Amygdala (tissue), 56 donors: ENCODE results near the gene PKMYT1.
A peak's percentile ranks its signal among the peaks of the same experiment; 100 is the strongest.
"Not testable (repeated sequence)": the region's sequence is repeated elsewhere in the genome, so short reads cannot be mapped to it uniquely, and the experiment has no call there.

Experiments
- DNase-seq, 56 donors: peaks; one replicate each; lab custom pipeline; 2025; lab: John Stamatoyannopoulos, UW

Gene PKMYT1

DNA sequence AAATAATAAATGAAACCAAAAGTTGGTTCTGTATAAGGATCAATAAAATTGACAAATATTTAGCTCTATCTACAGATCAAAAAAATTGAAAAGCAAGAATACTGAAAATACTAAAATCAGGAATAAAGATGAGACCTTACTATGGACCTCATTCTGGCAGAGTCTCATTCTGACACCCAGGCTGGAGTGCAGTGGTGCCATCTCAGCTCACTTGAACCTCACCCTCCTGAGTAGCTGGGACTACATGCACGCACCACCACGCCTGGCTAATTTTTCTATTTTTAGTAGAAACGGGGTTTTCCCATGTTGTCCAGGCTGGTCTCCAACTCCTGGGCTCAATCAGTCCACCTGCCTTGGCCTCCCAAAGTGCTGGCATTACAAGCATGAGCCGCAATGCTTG, 38.2 kb downstream of the PKMYT1 start:
- DNase-seq: no peak

DNA sequence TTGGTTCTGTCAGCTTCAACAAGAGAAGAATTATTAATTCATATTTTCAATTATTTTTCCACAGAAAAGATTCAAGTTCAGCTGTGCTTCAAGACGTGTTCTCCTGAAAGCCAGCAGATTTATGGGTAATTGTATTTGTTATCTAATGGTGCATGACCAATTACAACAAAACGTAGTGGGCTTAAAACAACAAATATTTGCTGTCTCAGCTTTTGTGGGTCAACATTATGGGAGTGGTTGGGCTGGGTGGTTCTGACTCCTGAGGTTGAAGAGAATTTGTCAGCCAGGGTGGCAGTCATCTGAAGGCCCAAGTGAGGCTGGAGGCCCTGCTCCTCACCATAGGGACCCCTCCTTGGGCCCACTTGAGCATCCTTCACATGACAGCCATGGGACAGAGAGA, 40.3 kb downstream of the PKMYT1 start:
- no peak for DNase-seq

- DNase-seq: no peak
These were observed 42.0 kb downstream of the PKMYT1 start for GRCh38 chr16:2938206-2938605.

- DNase-seq: no peak
These were observed 43.1 kb downstream of the PKMYT1 start for GRCh38 chr16:2937170-2937569.

GRCh38 chr16:2936436-2937011, 43.7 kb downstream of the PKMYT1 start:
- DNase-seq: no peak

GRCh38 chr16:2934450-2934849, 45.8 kb downstream of the PKMYT1 start:
- no peak for DNase-seq

DNA sequence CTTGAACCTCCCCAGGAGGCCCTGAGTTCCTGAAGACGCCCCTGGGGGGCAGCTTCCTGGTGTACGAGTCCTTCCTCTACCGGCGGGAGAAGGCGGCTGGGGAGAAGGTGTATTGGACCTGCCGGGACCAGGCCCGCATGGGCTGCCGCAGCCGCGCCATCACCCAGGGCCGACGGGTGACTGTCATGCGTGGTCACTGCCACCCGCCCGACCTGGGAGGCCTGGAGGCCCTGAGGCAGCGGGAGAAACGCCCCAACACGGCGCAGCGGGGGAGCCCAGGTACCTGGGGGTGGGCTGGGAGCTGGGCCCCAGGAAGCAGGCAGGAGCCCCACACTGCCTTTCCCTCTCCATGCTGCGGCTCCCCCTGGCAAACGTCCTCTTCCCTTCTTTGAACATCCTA, 46.5 kb downstream of the PKMYT1 start:
- DNase-seq: no peak

DNA sequence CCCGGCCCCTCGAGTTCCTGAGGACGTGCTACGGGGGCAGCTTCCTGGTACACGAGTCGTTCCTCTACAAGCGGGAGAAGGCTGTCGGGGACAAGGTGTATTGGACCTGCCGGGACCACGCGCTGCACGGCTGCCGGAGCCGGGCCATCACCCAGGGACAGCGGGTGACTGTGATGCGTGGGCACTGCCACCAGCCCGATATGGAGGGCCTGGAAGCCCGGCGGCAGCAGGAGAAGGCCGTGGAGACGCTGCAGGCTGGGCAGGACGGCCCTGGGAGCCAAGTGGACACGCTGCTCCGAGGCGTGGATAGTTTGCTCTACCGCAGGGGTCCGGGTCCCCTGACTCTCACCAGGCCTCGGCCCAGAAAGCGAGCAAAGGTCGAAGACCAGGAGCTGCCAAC, 47.1 kb downstream of the PKMYT1 start:
- DNase-seq: no peak

- DNase-seq: not testable (repeated sequence)
These were observed 48.9 kb downstream of the PKMYT1 start for GRCh38 chr16:2931231-2931914.

DNA sequence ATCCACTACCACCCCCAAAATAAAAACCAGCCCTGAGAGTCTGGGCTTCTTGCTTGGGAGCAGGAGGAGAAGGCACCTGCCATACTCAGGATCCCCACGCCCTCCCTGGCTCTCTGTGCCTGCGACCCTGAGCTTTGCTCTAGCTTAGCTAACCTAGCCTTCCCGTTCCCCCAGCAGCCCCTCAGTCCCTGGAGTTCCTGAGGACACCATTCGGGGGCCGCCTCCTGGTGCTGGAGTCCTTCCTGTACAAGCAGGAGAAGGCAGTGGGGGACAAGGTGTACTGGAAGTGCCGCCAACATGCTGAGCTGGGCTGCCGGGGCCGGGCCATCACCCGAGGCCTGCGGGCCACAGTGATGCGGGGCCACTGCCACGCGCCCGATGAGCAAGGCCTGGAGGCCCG, 50.0 kb downstream of the PKMYT1 start:
- DNase-seq: no peak

DNA sequence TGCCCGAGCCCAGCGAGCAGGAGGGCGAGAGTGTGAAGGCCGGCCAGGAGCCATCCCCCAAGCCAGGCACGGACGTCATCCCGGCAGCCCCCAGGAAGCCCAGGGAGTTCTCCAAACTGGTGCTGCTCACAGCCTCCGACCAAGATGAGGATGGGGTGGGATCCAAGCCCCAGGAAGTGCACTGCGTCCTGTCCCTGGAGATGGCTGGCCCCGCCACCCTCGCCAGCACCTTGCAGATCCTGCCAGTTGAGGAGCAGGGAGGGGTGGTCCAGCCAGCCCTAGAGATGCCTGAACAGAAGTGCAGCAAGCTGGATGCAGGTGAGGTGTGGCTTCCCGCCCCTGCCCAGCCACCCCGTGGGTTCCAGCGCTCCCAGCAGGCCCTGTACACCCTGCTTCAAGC, 50.6 kb downstream of the PKMYT1 start:
- DNase-seq: no peak

DNA sequence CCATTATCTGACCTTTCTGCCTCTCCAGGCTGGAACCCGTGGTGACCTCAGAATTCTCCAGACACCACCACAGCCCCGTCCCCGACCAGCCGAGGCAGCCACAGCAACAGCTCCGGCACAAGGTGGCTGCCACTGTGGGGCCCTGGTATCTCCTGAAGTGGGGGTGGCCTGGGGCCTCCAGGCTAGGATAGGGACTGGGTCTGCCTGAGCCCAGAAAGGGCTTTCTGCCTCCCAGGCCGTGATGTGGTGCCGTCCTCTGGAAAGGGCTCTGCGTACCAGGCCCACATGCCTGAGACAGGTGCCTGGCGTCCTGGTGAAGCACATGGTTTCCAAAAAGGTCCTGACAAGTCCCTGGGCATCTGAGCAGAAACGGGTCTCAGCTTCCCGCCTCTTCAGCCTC, 51.5 kb downstream of the PKMYT1 start:
- DNase-seq: no peak

- not testable (repeated sequence) for DNase-seq
These were observed 52.1 kb downstream of the PKMYT1 start for GRCh38 chr16:2928151-2928550.

DNA sequence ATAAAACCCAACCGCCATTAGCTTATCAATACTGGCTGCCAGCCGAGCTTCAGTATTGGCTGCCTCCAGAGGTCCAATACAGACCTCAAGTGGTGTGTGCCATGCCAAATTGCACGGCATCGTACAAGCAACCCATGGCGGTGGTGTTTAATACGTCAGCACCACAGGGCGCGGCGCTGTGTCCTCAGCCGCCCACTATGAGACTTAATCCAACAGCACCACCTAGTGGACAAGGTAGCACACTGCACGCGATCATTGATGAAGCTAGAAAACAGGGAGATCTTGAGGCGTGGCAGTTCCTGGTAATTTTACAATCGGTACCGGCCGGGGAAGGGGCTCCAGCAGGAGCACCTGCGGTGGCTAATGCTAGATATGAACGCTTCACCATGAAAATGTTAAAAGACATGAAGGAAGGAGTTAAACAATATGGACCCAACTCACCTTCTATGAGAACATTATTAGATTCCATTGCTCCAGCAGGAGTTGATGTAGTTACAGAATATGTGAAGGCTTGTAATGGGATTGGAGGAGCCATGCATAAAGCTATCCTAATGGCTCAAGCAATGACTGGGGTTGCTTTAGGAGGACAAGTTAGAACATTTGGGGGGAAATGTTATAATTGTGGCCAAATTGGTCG, 53.1 kb downstream of the PKMYT1 start:
- peak in 53 of 56 donors; percentile 5 to 92 (median 59) for DNase-seq

- DNase-seq: no peak
These were observed 53.6 kb downstream of the PKMYT1 start for GRCh38 chr16:2926650-2926999.

DNA sequence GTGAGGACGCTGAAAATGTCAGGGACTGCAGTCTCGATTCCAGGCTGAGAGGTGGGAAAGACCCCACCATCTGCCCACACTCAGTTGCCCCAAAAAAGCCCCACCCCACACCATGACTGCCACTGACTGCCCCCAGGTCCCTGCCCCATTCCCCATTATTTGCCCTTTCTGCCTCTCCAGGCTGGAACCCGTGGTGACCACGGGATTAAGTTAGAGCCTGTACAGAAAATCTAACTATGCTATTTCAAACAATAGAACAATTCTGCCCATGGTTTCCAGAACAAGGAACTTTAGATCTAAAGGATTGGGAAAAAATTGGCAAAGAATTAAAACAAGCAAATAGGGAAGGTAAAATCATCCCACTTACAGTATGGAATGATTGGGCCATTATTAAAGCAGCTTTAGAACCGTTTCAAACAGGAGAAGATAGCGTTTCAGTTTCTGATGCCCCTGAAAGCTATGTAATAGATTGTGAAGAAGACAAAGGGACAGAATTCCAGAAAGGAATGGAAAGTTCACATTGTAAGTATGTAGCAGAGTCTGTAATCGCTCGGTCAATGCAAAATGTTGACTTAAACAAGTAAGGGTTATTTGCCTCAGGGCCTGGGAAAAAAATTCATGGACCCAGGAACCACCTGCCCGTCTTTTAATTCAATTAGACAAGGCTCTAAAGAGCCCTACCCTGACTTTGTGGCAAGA, 54.1 kb downstream of the PKMYT1 start:
- no peak for DNase-seq

DNA sequence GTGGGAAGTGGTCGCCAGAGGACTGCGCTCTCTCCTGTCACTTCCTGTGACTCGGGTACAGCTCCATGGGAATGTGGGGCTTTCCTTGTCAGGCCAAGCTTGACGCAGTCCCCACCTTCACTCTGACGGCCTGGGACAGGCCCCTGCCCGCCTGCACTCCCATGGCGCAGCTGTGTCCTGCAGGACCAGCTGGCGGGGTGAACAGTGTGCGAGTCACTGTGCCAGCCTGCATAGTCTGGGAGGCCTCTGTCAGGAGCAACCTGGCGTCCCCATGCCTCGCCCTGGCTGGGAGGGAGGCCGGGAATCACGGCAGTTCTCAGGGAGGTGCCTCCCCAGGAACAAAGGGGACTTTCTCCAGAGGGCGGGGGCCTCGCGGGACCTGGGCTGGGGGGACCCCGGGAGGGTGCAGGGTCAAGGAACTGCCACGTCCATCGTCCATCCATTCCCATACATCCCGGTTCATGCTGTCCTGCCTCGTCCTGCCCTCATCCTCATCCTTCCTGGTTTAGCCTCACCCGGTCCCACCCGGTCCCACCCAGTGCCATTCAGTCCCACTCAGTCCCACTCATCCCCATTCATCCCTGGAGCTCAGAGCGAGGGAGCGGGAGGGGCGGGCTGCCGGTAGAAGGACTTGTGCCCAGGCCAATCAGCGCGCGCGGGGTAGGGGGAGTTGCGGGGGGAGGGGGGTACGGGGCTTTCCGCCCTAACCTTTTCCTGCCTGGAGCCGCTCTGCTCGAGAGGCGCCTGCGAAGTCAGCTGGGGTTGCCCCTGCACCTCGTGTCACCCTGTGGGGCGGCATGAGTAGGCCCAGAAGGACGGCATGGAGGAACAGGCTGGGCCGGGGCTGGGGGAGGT, 55.1 kb downstream of the PKMYT1 start:
- no peak for DNase-seq

GRCh38 chr16:2923481-2923880, 56.8 kb downstream of the PKMYT1 start:
- no peak for DNase-seq
